Measurements from ENCODE around the gene PEPD.

The PEPD gene

GRCh38 chr19:33422369-33423180, 99.0 kb downstream of the PEPD start:
- 98% methylated on average over 3 of the region's 3 CpGs for WGBS (ENCODE audit: insufficient coverage)
- no peak overlapping the region for H3K4me3 ChIP-seq (ENCODE audit: control insufficient read depth in 1 of 7, extremely low read depth in 1 of 7, insufficient read depth in 4 of 7, low read depth in 2 of 7, low read length in 6 of 7)
- no peaks in the 10 kb centered on the region for H3K27me3 ChIP-seq (replicated peaks in 2 of 5; ENCODE audit: control insufficient read depth in 4 of 5, insufficient read depth in 5 of 5, low read length in 4 of 5)
- CTCF ChIA-PET = no interaction called here
- POLR2A ChIA-PET = no interaction called here
- H3K27ac ChIP-seq (ENCODE audit: insufficient read depth in 1 of 2, low read depth in 1 of 2, low read length in 2 of 2, poor library complexity in 1 of 2, severe bottlenecking in 2 of 2) = no peak overlapping the region
- no peaks in the 10 kb centered on the region for H3K9me3 ChIP-seq (ENCODE audit: control extremely low read depth in 1 of 5, control insufficient read depth in 4 of 5, insufficient read depth in 2 of 5, low read depth in 1 of 5, low read length in 4 of 5)
- no peak for DNase-seq
- no peaks in the 10 kb centered on the region for H3K4me1 ChIP-seq (ENCODE audit: control extremely low read depth in 1 of 4, control insufficient read depth in 4 of 4, insufficient read depth in 4 of 4, low read length in 3 of 4)
- no peaks in the 10 kb centered on the region for H3K36me3 ChIP-seq (ENCODE audit: control insufficient read depth in 4 of 4, insufficient read depth in 4 of 4, low read length in 3 of 4)

- H3K27me3 ChIP-seq (replicated peaks in 2 of 5; ENCODE audit: control insufficient read depth in 4 of 5, insufficient read depth in 5 of 5, low read length in 4 of 5) = no peaks in the 10 kb centered on the region
- H3K27ac ChIP-seq (ENCODE audit: insufficient read depth in 1 of 2, low read depth in 1 of 2, low read length in 2 of 2, poor library complexity in 1 of 2, severe bottlenecking in 2 of 2) = no peak overlapping the region
- DNase-seq = no peak
- WGBS (ENCODE audit: insufficient coverage) = 100% methylated on average over 5 of the region's 7 CpGs
- no peaks in the 10 kb centered on the region for H3K36me3 ChIP-seq (ENCODE audit: control insufficient read depth in 4 of 4, insufficient read depth in 4 of 4, low read length in 3 of 4)
- no peaks in the 10 kb centered on the region for H3K9me3 ChIP-seq (ENCODE audit: control extremely low read depth in 1 of 5, control insufficient read depth in 4 of 5, insufficient read depth in 2 of 5, low read depth in 1 of 5, low read length in 4 of 5)
- ChIA-PET CTCF (no interaction called here), POLR2A (no interaction called here)
- H3K4me3 ChIP-seq (ENCODE audit: control insufficient read depth in 1 of 7, extremely low read depth in 1 of 7, insufficient read depth in 4 of 7, low read depth in 2 of 7, low read length in 6 of 7) = no peak overlapping the region
- peaks cover 0 to 3% (median 2%) of the 10 kb centered on the region in 4 experiments for H3K4me1 ChIP-seq (ENCODE audit: control extremely low read depth in 1 of 4, control insufficient read depth in 4 of 4, insufficient read depth in 4 of 4, low read length in 3 of 4)
Observed at GRCh38 chr19:33421368-33421767, 100.2 kb downstream of the PEPD start.

GRCh38 chr19:33420821-33421220, 100.8 kb downstream of the PEPD start:
- no peak overlapping the region for H3K27ac ChIP-seq (ENCODE audit: insufficient read depth in 1 of 2, low read depth in 1 of 2, low read length in 2 of 2, poor library complexity in 1 of 2, severe bottlenecking in 2 of 2)
- no peak for DNase-seq
- H3K9me3 ChIP-seq (ENCODE audit: control extremely low read depth in 1 of 5, control insufficient read depth in 4 of 5, insufficient read depth in 2 of 5, low read depth in 1 of 5, low read length in 4 of 5) = no peaks in the 10 kb centered on the region
- H3K27me3 ChIP-seq (replicated peaks in 2 of 5; ENCODE audit: control insufficient read depth in 4 of 5, insufficient read depth in 5 of 5, low read length in 4 of 5) = no peaks in the 10 kb centered on the region
- H3K36me3 ChIP-seq (ENCODE audit: control insufficient read depth in 4 of 4, insufficient read depth in 4 of 4, low read length in 3 of 4) = no peaks in the 10 kb centered on the region
- ChIA-PET CTCF (interaction anchor here (1.6 kb wide), 1 partner anchor 12 kb away, joined by 3 read pairs; no protein-coding TSS in a partner anchor), POLR2A (no interaction called here)
- H3K4me3 ChIP-seq (ENCODE audit: control insufficient read depth in 1 of 7, extremely low read depth in 1 of 7, insufficient read depth in 4 of 7, low read depth in 2 of 7, low read length in 6 of 7) = no peak overlapping the region
- 98% methylated on average over 8 of the region's 9 CpGs for WGBS (ENCODE audit: insufficient coverage)
- peaks cover 0 to 5% (median 4%) of the 10 kb centered on the region in 4 experiments for H3K4me1 ChIP-seq (ENCODE audit: control extremely low read depth in 1 of 4, control insufficient read depth in 4 of 4, insufficient read depth in 4 of 4, low read length in 3 of 4)

- 90% methylated on average over 6 of the region's 6 CpGs for WGBS (ENCODE audit: insufficient coverage)
- H3K27me3 ChIP-seq (replicated peaks in 2 of 5; ENCODE audit: control insufficient read depth in 4 of 5, insufficient read depth in 5 of 5, low read length in 4 of 5) = no peaks in the 10 kb centered on the region
- H3K9me3 ChIP-seq (ENCODE audit: control extremely low read depth in 1 of 5, control insufficient read depth in 4 of 5, insufficient read depth in 2 of 5, low read depth in 1 of 5, low read length in 4 of 5) = no peaks in the 10 kb centered on the region
- no peak overlapping the region for H3K4me3 ChIP-seq (ENCODE audit: control insufficient read depth in 1 of 7, extremely low read depth in 1 of 7, insufficient read depth in 4 of 7, low read depth in 2 of 7, low read length in 6 of 7)
- H3K4me1 ChIP-seq (ENCODE audit: control extremely low read depth in 1 of 4, control insufficient read depth in 4 of 4, insufficient read depth in 4 of 4, low read length in 3 of 4) = peaks cover 0 to 5% (median 4%) of the 10 kb centered on the region in 4 experiments
- no peak for DNase-seq
- no peaks in the 10 kb centered on the region for H3K36me3 ChIP-seq (ENCODE audit: control insufficient read depth in 4 of 4, insufficient read depth in 4 of 4, low read length in 3 of 4)
- ChIA-PET CTCF (interaction anchor here (1.0 to 1.6 kb wide), 3 partner anchors 11 to 351 kb away, joined by 3 to 5 read pairs (median 3); no protein-coding TSS in a partner anchor), POLR2A (no interaction called here)
- H3K27ac ChIP-seq (ENCODE audit: insufficient read depth in 1 of 2, low read depth in 1 of 2, low read length in 2 of 2, poor library complexity in 1 of 2, severe bottlenecking in 2 of 2) = no peak overlapping the region
Observed at GRCh38 chr19:33419788-33420130, 101.8 kb downstream of the PEPD start.

GRCh38 chr19:33418871-33419787, 102.5 kb downstream of the PEPD start:
- DNase-seq = no peak
- Histone ChIP-seq H3K27ac (ENCODE audit: insufficient read depth in 1 of 2, low read depth in 1 of 2, low read length in 2 of 2, poor library complexity in 1 of 2, severe bottlenecking in 2 of 2) (no peak overlapping the region), H3K4me1 (ENCODE audit: control extremely low read depth in 1 of 4, control insufficient read depth in 4 of 4, insufficient read depth in 4 of 4, low read length in 3 of 4) (peaks cover 0 to 5% (median 4%) of the 10 kb centered on the region in 4 experiments), H3K36me3 (ENCODE audit: control insufficient read depth in 4 of 4, insufficient read depth in 4 of 4, low read length in 3 of 4) (no peaks in the 10 kb centered on the region), H3K27me3 (replicated peaks in 2 of 5; ENCODE audit: control insufficient read depth in 4 of 5, insufficient read depth in 5 of 5, low read length in 4 of 5) (no peaks in the 10 kb centered on the region), H3K4me3 (ENCODE audit: control insufficient read depth in 1 of 7, extremely low read depth in 1 of 7, insufficient read depth in 4 of 7, low read depth in 2 of 7, low read length in 6 of 7) (no peak overlapping the region), H3K9me3 (ENCODE audit: control extremely low read depth in 1 of 5, control insufficient read depth in 4 of 5, insufficient read depth in 2 of 5, low read depth in 1 of 5, low read length in 4 of 5) (no peaks in the 10 kb centered on the region)
- CTCF ChIA-PET = interaction anchor here (1.0 to 1.6 kb wide), 4 partner anchors 9 to 351 kb away, joined by 3 to 5 read pairs (median 4); no protein-coding TSS in a partner anchor
- 97% methylated on average over 20 of the region's 20 CpGs for WGBS (ENCODE audit: insufficient coverage)
- POLR2A ChIA-PET = no interaction called here

GRCh38 chr19:33418461-33418860, 103.1 kb downstream of the PEPD start:
- ChIA-PET POLR2A (no interaction called here), CTCF (interaction anchor here (1.5 to 3.5 kb wide), 2 partner anchors 9 to 352 kb away, joined by 4 to 19 read pairs; no protein-coding TSS in a partner anchor)
- Histone ChIP-seq H3K4me3 (ENCODE audit: control insufficient read depth in 1 of 7, extremely low read depth in 1 of 7, insufficient read depth in 4 of 7, low read depth in 2 of 7, low read length in 6 of 7) (no peak overlapping the region), H3K36me3 (ENCODE audit: control insufficient read depth in 4 of 4, insufficient read depth in 4 of 4, low read length in 3 of 4) (no peaks in the 10 kb centered on the region), H3K9me3 (ENCODE audit: control extremely low read depth in 1 of 5, control insufficient read depth in 4 of 5, insufficient read depth in 2 of 5, low read depth in 1 of 5, low read length in 4 of 5) (no peaks in the 10 kb centered on the region), H3K27ac (ENCODE audit: insufficient read depth in 1 of 2, low read depth in 1 of 2, low read length in 2 of 2, poor library complexity in 1 of 2, severe bottlenecking in 2 of 2) (no peak overlapping the region), H3K27me3 (replicated peaks in 2 of 5; ENCODE audit: control insufficient read depth in 4 of 5, insufficient read depth in 5 of 5, low read length in 4 of 5) (no peaks in the 10 kb centered on the region), H3K4me1 (ENCODE audit: control extremely low read depth in 1 of 4, control insufficient read depth in 4 of 4, insufficient read depth in 4 of 4, low read length in 3 of 4) (peaks cover 0 to 5% (median 4%) of the 10 kb centered on the region in 4 experiments)
- no peak for DNase-seq
- 98% methylated on average over 9 of the region's 12 CpGs for WGBS (ENCODE audit: insufficient coverage)

Measured in common myeloid progenitor, CD34-positive (primary cell).